SU-DHL-6 (cell line): ENCODE measurements around the gene RAB11B.

Experiments used
- H2AFZ ChIP-seq: fragments of 200-600 bp; sonication (generic); 2 replicates; pipeline ENCODE4 v1.6.1; 2014; ENCODE audit warnings: low read depth, mild to moderate bottlenecking, moderate library complexity, mixed read lengths, antibody characterized with exemption, low read length; ENCODE audit not compliant: severe bottlenecking
- H3F3A ChIP-seq: fragments of 200-600 bp; shearing (Covaris generic); 2 replicates; pipeline ENCODE4 v1.6.0; 2016; ENCODE audit warnings: antibody characterized with exemption, mild to moderate bottlenecking; ENCODE audit not compliant: insufficient read depth
- H3K27ac ChIP-seq: fragments of 200-600 bp; sonication (generic); 2 replicates; pipeline ENCODE4 v1.5.1; 2016; ENCODE audit warnings: low read depth, mild to moderate bottlenecking, low read length, moderate library complexity, mixed read lengths
- H3K27me3 ChIP-seq: fragments of 200-600 bp; sonication (generic), shearing (Covaris generic); 2 replicates; pipeline ENCODE4 v1.6.0; 2014; ENCODE audit warnings: mild to moderate bottlenecking, low read length
- H3K36me3 ChIP-seq: fragments of 200-600 bp; sonication (generic); 2 replicates; pipeline ENCODE4 v1.6.1; 2014; ENCODE audit warnings: mild to moderate bottlenecking, low read length, mixed read lengths
- H3K4me2 ChIP-seq: fragments of 300-600, 200-600 bp; shearing (Covaris generic), sonication (generic); 2 replicates; pipeline ENCODE4 v1.6.0; 2014; ENCODE audit warnings: low read length, low read depth, mild to moderate bottlenecking; ENCODE audit not compliant: poor library complexity, severe bottlenecking
- H3K4me3 ChIP-seq: fragments of 200-600 bp; sonication (generic); 2 replicates; pipeline ENCODE4 v1.5.1; 2014; ENCODE audit warnings: antibody characterized with exemption, low read length, mild to moderate bottlenecking, mixed read lengths; ENCODE audit not compliant: insufficient read depth, poor library complexity, severe bottlenecking
- H3K79me2 ChIP-seq: fragments of 200-600 bp; sonication (generic); 2 replicates; pipeline ENCODE4 v1.6.1; 2014; ENCODE audit warnings: mild to moderate bottlenecking, low read length, moderate library complexity; ENCODE audit not compliant: insufficient read depth
- H3K9ac ChIP-seq: fragments of 200-600 bp; sonication (generic); 2 replicates; pipeline ENCODE4 v1.7.0; 2014; ENCODE audit warnings: mild to moderate bottlenecking, low read length
- H3K9me2 ChIP-seq: fragments of 200-600 bp; sonication (generic); replicated peaks from 2 replicates; pipeline ENCODE4 v1.6.1; 2014; ENCODE audit warnings: low read length; ENCODE audit not compliant: insufficient read depth
- H3K9me3 ChIP-seq: fragments of 200-600 bp; sonication (generic); 2 replicates; pipeline ENCODE4 v1.6.1; 2014; ENCODE audit warnings: low read length, mixed read lengths; ENCODE audit not compliant: insufficient read depth
- H4K20me1 ChIP-seq: fragments of 200-600 bp; sonication (generic); 2 replicates; pipeline ENCODE4 v1.6.1; 2014; ENCODE audit warnings: low read depth, mild to moderate bottlenecking, antibody characterized with exemption, low read length, moderate library complexity, mixed read lengths
- CTCF ChIP-seq: fragments of 200-600 bp; sonication (generic); IDR thresholded peaks from one replicate; pipeline ENCODE4 v1.5.1; 2017; ENCODE audit warnings: antibody characterized with exemption, mild to moderate bottlenecking, low read length, moderate library complexity; ENCODE audit not compliant: insufficient read depth, poor library complexity, severe bottlenecking
- EZH2phosphoT487 ChIP-seq: fragments of 200-600 bp; sonication (generic), shearing (Covaris generic); conservative IDR thresholded peaks from 2 replicates; pipeline ENCODE4 v1.6.1; 2018; ENCODE audit warnings: mild to moderate bottlenecking, antibody characterized with exemption, low read length, moderate library complexity, mixed read lengths

RAB11B gene

DNA sequence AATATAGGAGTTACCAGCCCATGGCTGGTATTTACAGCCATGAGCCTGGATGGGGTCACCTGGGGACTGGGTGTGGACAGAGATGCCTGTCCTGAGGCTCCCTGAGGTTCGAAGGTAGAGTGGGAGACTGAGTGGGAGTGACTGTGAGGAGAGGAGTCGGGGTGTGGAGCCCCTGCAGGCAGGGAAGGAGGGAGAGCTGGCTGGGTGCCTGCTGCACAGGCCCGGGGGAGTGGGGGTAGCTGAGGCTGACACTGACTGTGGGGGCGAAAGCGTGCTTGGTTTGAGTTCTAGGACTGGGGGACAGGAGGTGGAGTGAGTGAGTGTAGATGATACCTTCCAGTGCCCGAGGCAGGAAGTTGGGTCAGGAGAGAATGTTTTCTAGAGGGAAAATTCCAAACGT is 7.1 kb downstream of the RAB11B start:
- H3K79me2 ChIP-seq, result peaks cover 64% of the 10 kb centered on the region
- no peak overlapping the region for H3K4me2 ChIP-seq
- no peak overlapping the region for H3K27ac ChIP-seq
- TF ChIP-seq CTCF, result no peak
- no peak for TF ChIP-seq EZH2phosphoT487
- no peaks in the 10 kb centered on the region for H3K27me3 ChIP-seq
- H3K4me3 ChIP-seq, result no peak overlapping the region
- no peak overlapping the region for H3K9ac ChIP-seq
- no peaks in the 10 kb centered on the region for H3K9me2 ChIP-seq
- no peaks in the 10 kb centered on the region for H3K9me3 ChIP-seq
- H3F3A ChIP-seq, result no peaks in the 10 kb centered on the region
- no peak overlapping the region for H2AFZ ChIP-seq
- no peaks in the 10 kb centered on the region for H3K36me3 ChIP-seq
- peaks cover 1% of the 10 kb centered on the region; the same call in 1 of the 2 replicates for H4K20me1 ChIP-seq

- H3K27ac ChIP-seq, result no peak overlapping the region
- no peak overlapping the region for H3K4me3 ChIP-seq
- no peaks in the 10 kb centered on the region for H3K36me3 ChIP-seq
- no peaks in the 10 kb centered on the region for H3F3A ChIP-seq
- no peak overlapping the region for H3K9ac ChIP-seq
- no peak overlapping the region for H2AFZ ChIP-seq
- H4K20me1 ChIP-seq, result no peaks in the 10 kb centered on the region; the same call in 1 of the 2 replicates
- TF ChIP-seq EZH2phosphoT487 (no peak), CTCF (no peak)
- H3K9me3 ChIP-seq, result no peaks in the 10 kb centered on the region
- peaks cover 58% of the 10 kb centered on the region for H3K79me2 ChIP-seq
- H3K4me2 ChIP-seq, result no peak overlapping the region
- no peaks in the 10 kb centered on the region for H3K27me3 ChIP-seq
- H3K9me2 ChIP-seq, result no peaks in the 10 kb centered on the region
Measured at GRCh38 chr19:8397746-8398310, 7.7 kb downstream of the RAB11B start.

GRCh38 chr19:8398311-8398771 is 8.2 kb downstream of the RAB11B start:
- Histone ChIP-seq H3K36me3 (no peaks in the 10 kb centered on the region), H3K27me3 (no peaks in the 10 kb centered on the region), H3K27ac (no peak overlapping the region), H3K9ac (no peak overlapping the region), H3K9me3 (no peaks in the 10 kb centered on the region), H2AFZ (no peak overlapping the region), H3K4me3 (no peak overlapping the region), H3F3A (no peaks in the 10 kb centered on the region), H4K20me1 (no peaks in the 10 kb centered on the region; the same call in 1 of the 2 replicates), H3K9me2 (no peaks in the 10 kb centered on the region), H3K4me2 (no peak overlapping the region), H3K79me2 (peaks cover 53% of the 10 kb centered on the region)
- TF ChIP-seq CTCF (no peak), EZH2phosphoT487 (no peak)
